ENCODE results near the gene SRGN.

DNA sequence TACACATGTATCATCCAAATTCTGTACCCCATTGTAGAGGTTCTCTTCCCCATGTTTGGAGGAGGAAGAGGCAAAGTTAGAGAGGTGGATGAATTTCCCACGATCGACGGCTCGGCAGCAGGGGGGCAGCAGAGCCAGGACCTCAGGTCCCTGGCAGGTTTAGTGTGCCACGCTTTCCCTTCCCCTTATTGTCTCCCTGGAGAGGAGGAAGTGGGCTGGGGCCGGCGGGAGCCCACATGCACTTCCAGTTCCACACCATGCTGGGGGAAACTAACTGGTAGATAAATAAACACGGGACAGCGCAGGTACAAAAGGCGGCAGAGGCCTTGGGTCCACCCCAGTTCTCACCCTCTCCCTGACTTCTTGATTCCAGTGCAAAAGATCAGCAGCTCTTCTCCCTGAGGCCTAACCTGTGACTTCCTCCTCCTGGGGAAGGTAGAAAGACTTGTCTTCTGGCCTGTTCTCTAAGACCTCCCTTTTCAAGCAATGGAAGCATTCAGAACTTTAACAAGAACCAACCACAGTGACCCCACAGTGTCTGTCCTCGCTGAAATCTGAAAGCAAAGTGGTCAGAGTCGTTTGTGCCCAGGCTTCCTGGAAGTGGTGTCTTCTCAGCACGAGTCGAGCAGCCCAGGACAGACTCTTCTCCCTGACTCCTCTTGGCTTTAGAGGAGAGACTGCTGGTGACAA lies 30.5 kb upstream of the SRGN start:
- TF ChIP-seq, protein P1, sequence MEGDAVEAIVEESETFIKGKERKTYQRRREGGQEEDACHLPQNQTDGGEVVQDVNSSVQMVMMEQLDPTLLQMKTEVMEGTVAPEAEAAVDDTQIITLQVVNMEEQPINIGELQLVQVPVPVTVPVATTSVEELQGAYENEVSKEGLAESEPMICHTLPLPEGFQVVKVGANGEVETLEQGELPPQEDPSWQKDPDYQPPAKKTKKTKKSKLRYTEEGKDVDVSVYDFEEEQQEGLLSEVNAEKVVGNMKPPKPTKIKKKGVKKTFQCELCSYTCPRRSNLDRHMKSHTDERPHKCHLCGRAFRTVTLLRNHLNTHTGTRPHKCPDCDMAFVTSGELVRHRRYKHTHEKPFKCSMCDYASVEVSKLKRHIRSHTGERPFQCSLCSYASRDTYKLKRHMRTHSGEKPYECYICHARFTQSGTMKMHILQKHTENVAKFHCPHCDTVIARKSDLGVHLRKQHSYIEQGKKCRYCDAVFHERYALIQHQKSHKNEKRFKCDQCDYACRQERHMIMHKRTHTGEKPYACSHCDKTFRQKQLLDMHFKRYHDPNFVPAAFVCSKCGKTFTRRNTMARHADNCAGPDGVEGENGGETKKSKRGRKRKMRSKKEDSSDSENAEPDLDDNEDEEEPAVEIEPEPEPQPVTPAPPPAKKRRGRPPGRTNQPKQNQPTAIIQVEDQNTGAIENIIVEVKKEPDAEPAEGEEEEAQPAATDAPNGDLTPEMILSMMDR (conservative IDR thresholded peaks at IDR 0.05), result no peak
- TF ChIP-seq ZFX (IDR thresholded peaks at IDR 0.05), result no peak

Measured in C4-2B (cell line).